Activated T-helper 17 cell treated with anti-CD3 and anti-CD28 coated beads, Interleukin-2, amount 50 U/mL, for 72 hours (primary cell): ENCODE data around the gene NLRP2B. TPM values are rescaled to one million over a fixed set of nuclear protein-coding genes. Genes with fewer than 3 reads are reported as not detected.
"Not testable (repeated sequence)": the region's sequence is repeated elsewhere in the genome, so short reads cannot be mapped to it uniquely, and the experiment has no call there.

Source experiments
- ATAC-seq: fragments of 150-1000 bp; cut with Tn5 transposase; replicated peaks from 2 replicates; pipeline ENCODE4 v1.10.0; 2021; ENCODE audit warnings: mild to moderate bottlenecking, moderate library complexity
- H3K27ac Mint-ChIP-seq: one replicate; pipeline ENCODE4 v1.8.0; 2022; ENCODE audit warnings: mixed read lengths
- H3K27me3 Mint-ChIP-seq: one replicate; pipeline ENCODE4 v1.8.0; 2022; ENCODE audit warnings: mixed read lengths
- H3K36me3 Mint-ChIP-seq: one replicate; pipeline ENCODE4 v1.8.0; 2022; ENCODE audit warnings: low read depth, mild to moderate bottlenecking, mixed read lengths
- H3K4me1 Mint-ChIP-seq: one replicate; pipeline ENCODE4 v1.8.0; 2022; ENCODE audit warnings: mixed read lengths
- H3K4me3 Mint-ChIP-seq: one replicate; pipeline ENCODE4 v1.8.0; 2022; ENCODE audit warnings: mild to moderate bottlenecking, mixed read lengths
- H3K9me3 Mint-ChIP-seq: one replicate; pipeline ENCODE4 v1.8.0; 2022; ENCODE audit warnings: mixed read lengths
- total RNA-seq, 2 donors: library from RNA; stranded (reverse); gene quantifications; one replicate each; pipeline ENCODE4 v1.2.3, GENCODE V29; 2022

Gene NLRP2B
- total RNA-seq, 2 donors from 2014 or later: not detected

- Mint-ChIP-seq H3K27ac (no peak overlapping the region), H3K4me1 (no peaks in the 10 kb centered on the region), H3K36me3 (no peaks in the 10 kb centered on the region), H3K9me3 (peaks cover 4% of the 10 kb centered on the region), H3K27me3 (no peaks in the 10 kb centered on the region), H3K4me3 (no peak overlapping the region)
- no peak for ATAC-seq
Observed at GRCh38 chrX:57640674-57641016, 39.4 kb downstream of the NLRP2B start.

GRCh38 chrX:57629438-57629837, 50.6 kb downstream of the NLRP2B start:
- ATAC-seq, H3K27ac Mint-ChIP-seq, H3K4me3 Mint-ChIP-seq, H3K27me3 Mint-ChIP-seq, H3K36me3 Mint-ChIP-seq, H3K9me3 Mint-ChIP-seq, H3K4me1 Mint-ChIP-seq: not testable (repeated sequence)

Other genes starting within 250 kb of the NLRP2B start
- gene ZXDB, start 88.2 kb downstream of the NLRP2B start, total RNA-seq: 1 to 10 TPM; 5.8 to 8.9 TPM
- 1 to 10 TPM; 2.2 to 4.6 TPM for gene ZXDA, start 230.2 kb upstream of the NLRP2B start, total RNA-seq